Activated naive CD4-positive, alpha-beta T cell treated with anti-CD3 and anti-CD28 coated beads, Interleukin-2, amount 50 U/mL, for 24 hours (primary cell): ENCODE results near the gene STAMBP.

Experiments used
- H3K27ac Mint-ChIP-seq: one replicate; pipeline ENCODE4 v1.8.0; 2021; ENCODE audit warnings: mild to moderate bottlenecking, mixed read lengths
- H3K27me3 Mint-ChIP-seq: one replicate; pipeline ENCODE4 v1.8.0; 2021; ENCODE audit warnings: mixed read lengths
- H3K36me3 Mint-ChIP-seq: one replicate; pipeline ENCODE4 v1.8.0; 2021; ENCODE audit warnings: mixed read lengths
- H3K4me1 Mint-ChIP-seq: one replicate; pipeline ENCODE4 v1.8.0; 2021; ENCODE audit warnings: mixed read lengths
- H3K4me3 Mint-ChIP-seq: one replicate; pipeline ENCODE4 v1.8.0; 2021; ENCODE audit warnings: mild to moderate bottlenecking, mixed read lengths
- H3K9me3 Mint-ChIP-seq: one replicate; pipeline ENCODE4 v1.8.0; 2021; ENCODE audit warnings: mixed read lengths

STAMBP gene

GRCh38 chr2:73906847-73907505, 78.2 kb downstream of the STAMBP start:
- no peak overlapping the region for H3K27ac Mint-ChIP-seq
- no peaks in the 10 kb centered on the region for H3K9me3 Mint-ChIP-seq
- no peaks in the 10 kb centered on the region for H3K27me3 Mint-ChIP-seq
- no peak overlapping the region for H3K4me3 Mint-ChIP-seq
- H3K36me3 Mint-ChIP-seq, result no peaks in the 10 kb centered on the region
- H3K4me1 Mint-ChIP-seq, result peaks cover 5% of the 10 kb centered on the region

GRCh38 chr2:73907840-73908452, 79.2 kb downstream of the STAMBP start:
- Mint-ChIP-seq H3K9me3 (no peaks in the 10 kb centered on the region), H3K27ac (no peak overlapping the region), H3K4me1 (peaks cover 5% of the 10 kb centered on the region), H3K4me3 (no peak overlapping the region), H3K27me3 (no peaks in the 10 kb centered on the region), H3K36me3 (no peaks in the 10 kb centered on the region)

GRCh38 chr2:73908689-73909652, 80.2 kb downstream of the STAMBP start:
- no peaks in the 10 kb centered on the region for H3K36me3 Mint-ChIP-seq
- peaks cover 5% of the 10 kb centered on the region for H3K4me1 Mint-ChIP-seq
- no peak overlapping the region for H3K4me3 Mint-ChIP-seq
- no peak overlapping the region for H3K27ac Mint-ChIP-seq
- no peaks in the 10 kb centered on the region for H3K9me3 Mint-ChIP-seq
- H3K27me3 Mint-ChIP-seq, result no peaks in the 10 kb centered on the region

- no peaks in the 10 kb centered on the region for H3K9me3 Mint-ChIP-seq
- peaks cover 5% of the 10 kb centered on the region for H3K4me1 Mint-ChIP-seq
- H3K27me3 Mint-ChIP-seq, result no peaks in the 10 kb centered on the region
- no peak overlapping the region for H3K27ac Mint-ChIP-seq
- H3K36me3 Mint-ChIP-seq, result no peaks in the 10 kb centered on the region
- H3K4me3 Mint-ChIP-seq, result no peak overlapping the region
Observed at GRCh38 chr2:73910873-73911547, 82.2 kb downstream of the STAMBP start.

- Mint-ChIP-seq H3K36me3 (no peaks in the 10 kb centered on the region), H3K27ac (no peak overlapping the region), H3K27me3 (no peaks in the 10 kb centered on the region), H3K9me3 (no peaks in the 10 kb centered on the region), H3K4me3 (no peak overlapping the region), H3K4me1 (peaks cover 5% of the 10 kb centered on the region)
Observed at GRCh38 chr2:73911548-73912208, 82.9 kb downstream of the STAMBP start.

GRCh38 chr2:73913414-73914054, 84.8 kb downstream of the STAMBP start:
- Mint-ChIP-seq H3K27ac (no peak overlapping the region), H3K4me1 (no peaks in the 10 kb centered on the region), H3K36me3 (no peaks in the 10 kb centered on the region), H3K27me3 (no peaks in the 10 kb centered on the region), H3K4me3 (no peak overlapping the region), H3K9me3 (no peaks in the 10 kb centered on the region)

- H3K27me3 Mint-ChIP-seq, result no peaks in the 10 kb centered on the region
- no peaks in the 10 kb centered on the region for H3K36me3 Mint-ChIP-seq
- no peak overlapping the region for H3K4me3 Mint-ChIP-seq
- no peaks in the 10 kb centered on the region for H3K4me1 Mint-ChIP-seq
- H3K27ac Mint-ChIP-seq, result no peak overlapping the region
- H3K9me3 Mint-ChIP-seq, result no peaks in the 10 kb centered on the region
Observed at GRCh38 chr2:73914667-73915066, 85.9 kb downstream of the STAMBP start.

GRCh38 chr2:73915437-73915993, 86.8 kb downstream of the STAMBP start:
- Mint-ChIP-seq H3K27ac (no peak overlapping the region), H3K4me1 (peaks cover 1% of the 10 kb centered on the region), H3K36me3 (no peaks in the 10 kb centered on the region), H3K27me3 (no peaks in the 10 kb centered on the region), H3K9me3 (no peaks in the 10 kb centered on the region), H3K4me3 (no peak overlapping the region)

GRCh38 chr2:73916666-73917065, 87.9 kb downstream of the STAMBP start:
- Mint-ChIP-seq H3K27ac (no peak overlapping the region), H3K4me1 (peaks cover 5% of the 10 kb centered on the region), H3K27me3 (no peaks in the 10 kb centered on the region), H3K9me3 (no peaks in the 10 kb centered on the region), H3K4me3 (no peak overlapping the region), H3K36me3 (no peaks in the 10 kb centered on the region)

GRCh38 chr2:73917296-73917695, 88.5 kb downstream of the STAMBP start:
- Mint-ChIP-seq H3K4me1 (peaks cover 5% of the 10 kb centered on the region), H3K4me3 (no peak overlapping the region), H3K27me3 (no peaks in the 10 kb centered on the region)

GRCh38 chr2:73917696-73918207, 89.0 kb downstream of the STAMBP start:
- Mint-ChIP-seq H3K27me3 (no peaks in the 10 kb centered on the region), H3K27ac (no peak overlapping the region), H3K9me3 (no peaks in the 10 kb centered on the region), H3K4me1 (peaks cover 5% of the 10 kb centered on the region), H3K36me3 (no peaks in the 10 kb centered on the region), H3K4me3 (no peak overlapping the region)

More at GRCh38 chr2:73917296-73917695, 88.5 kb downstream of the STAMBP start:
- Mint-ChIP-seq H3K27ac (no peak overlapping the region), H3K9me3 (no peaks in the 10 kb centered on the region), H3K36me3 (no peaks in the 10 kb centered on the region)

GRCh38 chr2:73918856-73919255, 90.1 kb downstream of the STAMBP start:
- Mint-ChIP-seq H3K27me3 (no peaks in the 10 kb centered on the region), H3K36me3 (no peaks in the 10 kb centered on the region), H3K4me3 (no peak overlapping the region), H3K27ac (no peak overlapping the region), H3K9me3 (no peaks in the 10 kb centered on the region), H3K4me1 (peaks cover 8% of the 10 kb centered on the region)

- no peaks in the 10 kb centered on the region for H3K9me3 Mint-ChIP-seq
- no peaks in the 10 kb centered on the region for H3K36me3 Mint-ChIP-seq
- H3K27me3 Mint-ChIP-seq, result no peaks in the 10 kb centered on the region
- H3K27ac Mint-ChIP-seq, result no peak overlapping the region
- peaks cover 8% of the 10 kb centered on the region for H3K4me1 Mint-ChIP-seq
- H3K4me3 Mint-ChIP-seq, result no peak overlapping the region
Observed at GRCh38 chr2:73919596-73920228, 91.0 kb downstream of the STAMBP start.
